Stomach (tissue), 4 donors: ENCODE data around the gene FAM9C.
"Not testable (repeated sequence)": the region's sequence is repeated elsewhere in the genome, so short reads cannot be mapped to it uniquely, and the experiment has no call there.

Experiments used
- CTCF ChIP-seq, 7 experiments: fragments of 450-650 bp in 4 of 7; fragments of 200-600 bp in 3 of 7; sonication (generic) in 3 of 7; IDR thresholded peaks; one replicate each; pipeline ENCODE4 v1.5.1; 2016 to 2019; ENCODE audit warnings: antibody characterized with exemption in 7 of 7, control low read depth in 2 of 7, mild to moderate bottlenecking in 1 of 7
- EP300 ChIP-seq: sonication (generic); formaldehyde crosslinking; IDR thresholded peaks from one replicate; pipeline ENCODE4 v1.6.1; 2017; ENCODE audit warnings: antibody characterized with exemption
- POLR2A ChIP-seq, 4 donors: fragments of 450-650 bp; IDR thresholded peaks; one replicate each; pipeline ENCODE4 v1.6.1; 2016; ENCODE audit warnings: antibody characterized with exemption in 4 of 4, control low read depth in 2 of 4, mild to moderate bottlenecking in 1 of 4, moderate library complexity in 1 of 4
- POLR2AphosphoS5 ChIP-seq, 3 donors: sonication (generic); formaldehyde crosslinking; IDR thresholded peaks; one replicate each; pipeline ENCODE4 v1.6.1; 2016; ENCODE audit warnings: antibody characterized with exemption in 3 of 3

DNA sequence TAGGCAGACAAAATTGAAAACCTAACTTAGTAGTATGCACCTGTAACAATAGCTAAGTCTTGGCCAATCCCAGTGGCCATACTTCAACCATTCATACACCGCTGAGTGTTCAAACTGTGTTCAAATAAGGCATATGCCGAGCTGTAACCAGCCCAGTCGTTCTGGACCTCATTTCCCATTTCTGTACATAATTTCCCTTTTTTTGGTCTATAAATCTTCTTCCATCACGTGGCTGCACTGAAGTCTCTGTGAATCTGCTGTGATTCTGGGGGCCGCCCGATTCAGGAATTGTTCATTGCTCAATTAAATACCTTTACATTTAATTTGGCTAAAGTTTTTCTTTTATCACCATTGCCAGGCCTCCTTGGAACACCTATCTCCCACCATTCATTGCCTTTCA is 27.7 kb downstream of the FAM9C start:
- TF ChIP-seq CTCF (IDR thresholded peaks at IDR 0.05); POLR2A (IDR thresholded peaks at IDR 0.05); EP300; POLR2AphosphoS5 (IDR thresholded peaks at IDR 0.05): not testable (repeated sequence)
